ENCODE measurements around the gene MTPN.

DNA sequence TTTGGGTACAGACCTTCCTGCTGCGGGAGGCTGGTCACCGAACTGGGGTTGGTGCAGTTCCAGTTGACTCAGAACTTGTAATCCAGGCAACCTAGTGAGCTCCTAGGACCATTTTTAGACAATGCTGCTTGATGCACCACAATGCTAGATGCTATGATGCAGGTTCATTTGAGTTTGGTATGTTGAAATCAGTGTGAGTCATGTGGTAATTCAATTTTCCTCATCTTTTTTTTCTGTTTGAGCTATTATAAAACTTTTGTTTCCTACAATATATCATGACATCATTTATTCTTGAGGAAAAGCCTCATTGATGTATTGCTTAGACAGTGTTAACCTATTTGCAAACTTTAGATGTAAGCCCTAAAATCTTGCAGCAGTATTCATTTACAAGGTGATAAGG is 40.9 kb upstream of the MTPN start:
- TF ChIP-seq, protein P1, sequence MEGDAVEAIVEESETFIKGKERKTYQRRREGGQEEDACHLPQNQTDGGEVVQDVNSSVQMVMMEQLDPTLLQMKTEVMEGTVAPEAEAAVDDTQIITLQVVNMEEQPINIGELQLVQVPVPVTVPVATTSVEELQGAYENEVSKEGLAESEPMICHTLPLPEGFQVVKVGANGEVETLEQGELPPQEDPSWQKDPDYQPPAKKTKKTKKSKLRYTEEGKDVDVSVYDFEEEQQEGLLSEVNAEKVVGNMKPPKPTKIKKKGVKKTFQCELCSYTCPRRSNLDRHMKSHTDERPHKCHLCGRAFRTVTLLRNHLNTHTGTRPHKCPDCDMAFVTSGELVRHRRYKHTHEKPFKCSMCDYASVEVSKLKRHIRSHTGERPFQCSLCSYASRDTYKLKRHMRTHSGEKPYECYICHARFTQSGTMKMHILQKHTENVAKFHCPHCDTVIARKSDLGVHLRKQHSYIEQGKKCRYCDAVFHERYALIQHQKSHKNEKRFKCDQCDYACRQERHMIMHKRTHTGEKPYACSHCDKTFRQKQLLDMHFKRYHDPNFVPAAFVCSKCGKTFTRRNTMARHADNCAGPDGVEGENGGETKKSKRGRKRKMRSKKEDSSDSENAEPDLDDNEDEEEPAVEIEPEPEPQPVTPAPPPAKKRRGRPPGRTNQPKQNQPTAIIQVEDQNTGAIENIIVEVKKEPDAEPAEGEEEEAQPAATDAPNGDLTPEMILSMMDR (IDR thresholded peaks at IDR 0.05) = no peak
- TF ChIP-seq POLR2A (IDR thresholded peaks at IDR 0.05) = no peak

Data from Peyer's patch (tissue), 4 donors.